WTC11 (cell line): ENCODE results near the gene ANO1. TPM values are rescaled to one million over a fixed set of nuclear protein-coding genes. Genes with fewer than 3 reads are reported as not detected.
"Not testable (repeated sequence)": the region's sequence is repeated elsewhere in the genome, so short reads cannot be mapped to it uniquely, and the experiment has no call there.

Experiments used
- ATAC-seq: fragments of 200-7000 bp; cut with Tn5 transposase; 2 replicates; pipeline ENCODE4 v1.10.0; 2021; ENCODE audit warnings: mild to moderate bottlenecking, moderate library complexity
- CTCF ChIA-PET: fragments of 300-600 bp; sonication (Branson Sonifier 250); formaldehyde crosslinking; loops from one replicate; lab custom pipeline; 2021; ENCODE audit warnings: antibody characterized with exemption; lab: Charles Lee
- POLR2A ChIA-PET: fragments of 350-600 bp; sonication (Branson Sonifier 250); formaldehyde crosslinking; loops from one replicate; lab custom pipeline; 2021; ENCODE audit warnings: antibody characterized with exemption; lab: Charles Lee
- DNase-seq: peaks from one replicate; pipeline ENCODE4 v3.0.0; 2021; ENCODE audit warnings: low spot score
- H3K27ac Mint-ChIP-seq: 2 replicates; pipeline ENCODE4 v1.8.0; 2021; ENCODE audit warnings: mixed read lengths
- H3K27me3 Mint-ChIP-seq: 2 replicates; pipeline ENCODE4 v1.8.0; 2021; ENCODE audit warnings: low read depth, mild to moderate bottlenecking, moderate library complexity, mixed read lengths
- H3K36me3 Mint-ChIP-seq: 2 replicates; pipeline ENCODE4 v1.8.0; 2021; ENCODE audit warnings: mixed read lengths
- H3K4me1 Mint-ChIP-seq: 2 replicates; pipeline ENCODE4 v1.8.0; 2022; ENCODE audit warnings: mixed read lengths
- H3K4me3 Mint-ChIP-seq: 2 replicates; pipeline ENCODE4 v1.8.0; 2021; ENCODE audit warnings: mild to moderate bottlenecking, moderate library complexity, mixed read lengths
- H3K9me3 Mint-ChIP-seq: 2 replicates; pipeline ENCODE4 v1.8.0; 2021; ENCODE audit warnings: mixed read lengths
- EMX1 ChIP-seq: fragments of 250-450 bp; sonication (Bioruptor Pico); IDR thresholded peaks from 2 replicates; pipeline ENCODE4 v1.8.0; 2021; ENCODE audit warnings: mild to moderate bottlenecking
- GABPB1 ChIP-seq: sonication (generic); formaldehyde crosslinking; IDR thresholded peaks from 2 replicates; pipeline ENCODE4 v1.8.1; 2023; ENCODE audit warnings: mild to moderate bottlenecking, missing genetic modification reagents
- GRHL2 ChIP-seq: fragments of 250-450 bp; sonication (Bioruptor Pico); IDR thresholded peaks from 2 replicates; pipeline ENCODE4 v1.8.0; 2022; ENCODE audit warnings: mild to moderate bottlenecking, moderate library complexity; ENCODE audit not compliant: insufficient replicate concordance, severe bottlenecking
- IRF2 ChIP-seq: sonication (generic); formaldehyde crosslinking; IDR thresholded peaks from 2 replicates; pipeline ENCODE4 v1.8.0; 2022; ENCODE audit warnings: low read depth, missing genetic modification reagents, borderline replicate concordance
- NFE2L1 ChIP-seq: sonication (generic); formaldehyde crosslinking; IDR thresholded peaks from 2 replicates; pipeline ENCODE4 v1.8.1; 2023; ENCODE audit warnings: missing genetic modification reagents
- OVOL2 ChIP-seq: fragments of 250-450 bp; sonication (Bioruptor Pico); IDR thresholded peaks from 2 replicates; pipeline ENCODE4 v1.9.0; 2021; ENCODE audit warnings: mild to moderate bottlenecking, borderline replicate concordance
- SP1 ChIP-seq: sonication (generic); formaldehyde crosslinking; conservative IDR thresholded peaks from 2 replicates; pipeline ENCODE4 v1.8.1; 2022; ENCODE audit warnings: missing genetic modification reagents
- TCF7 ChIP-seq: sonication (generic); formaldehyde crosslinking; IDR thresholded peaks from 2 replicates; pipeline ENCODE4 v1.8.0; 2022; ENCODE audit warnings: mild to moderate bottlenecking, low read depth, missing genetic modification reagents, moderate library complexity
- TEAD1 ChIP-seq: sonication (generic); formaldehyde crosslinking; IDR thresholded peaks from 2 replicates; pipeline ENCODE4 v1.8.0; 2022; ENCODE audit warnings: mild to moderate bottlenecking, missing genetic modification reagents
- TEAD4 ChIP-seq: sonication (generic); formaldehyde crosslinking; IDR thresholded peaks from 2 replicates; pipeline ENCODE4 v1.8.0; 2022; ENCODE audit warnings: mild to moderate bottlenecking, missing genetic modification reagents
- ZNF317 ChIP-seq: sonication (generic); formaldehyde crosslinking; IDR thresholded peaks from 2 replicates; pipeline ENCODE4 v1.8.1; 2023; ENCODE audit warnings: low read depth, mild to moderate bottlenecking, moderate library complexity, missing genetic modification reagents, borderline replicate concordance
- total RNA-seq: library from RNA; stranded (reverse); gene quantifications from 3 replicates; pipeline ENCODE4 v1.2.3, GENCODE V29; 2021
- TF ChIP-seq, protein P1 (sequence below): sonication (generic); formaldehyde crosslinking; IDR thresholded peaks from 2 replicates; pipeline ENCODE4 v1.8.1; 2023; ENCODE audit warnings: mild to moderate bottlenecking, missing genetic modification reagents, moderate library complexity
- TF ChIP-seq, protein P2 (sequence below): fragments of 250-450 bp; sonication (Bioruptor Pico); IDR thresholded peaks from 2 replicates; pipeline ENCODE4 v1.9.0; 2021; ENCODE audit warnings: mild to moderate bottlenecking
- TF ChIP-seq, protein P3 (sequence below): fragments of 250-450 bp; sonication (Bioruptor Pico); IDR thresholded peaks from 2 replicates; pipeline ENCODE4 v1.9.0; 2021; ENCODE audit warnings: mild to moderate bottlenecking, borderline replicate concordance
- TF ChIP-seq, protein P4 (sequence below): sonication (generic); formaldehyde crosslinking; IDR thresholded peaks from 2 replicates; pipeline ENCODE4 v1.8.1; 2023; ENCODE audit warnings: mild to moderate bottlenecking, missing genetic modification reagents
- TF ChIP-seq, protein P5 (sequence below): sonication (generic); formaldehyde crosslinking; conservative IDR thresholded peaks from 2 replicates; pipeline ENCODE4 v1.8.1; 2023; ENCODE audit warnings: mild to moderate bottlenecking, low read depth, missing genetic modification reagents, moderate library complexity

Gene ANO1
- total RNA-seq, 1 experiment from 2014 or later, result 4.1 TPM

DNA sequence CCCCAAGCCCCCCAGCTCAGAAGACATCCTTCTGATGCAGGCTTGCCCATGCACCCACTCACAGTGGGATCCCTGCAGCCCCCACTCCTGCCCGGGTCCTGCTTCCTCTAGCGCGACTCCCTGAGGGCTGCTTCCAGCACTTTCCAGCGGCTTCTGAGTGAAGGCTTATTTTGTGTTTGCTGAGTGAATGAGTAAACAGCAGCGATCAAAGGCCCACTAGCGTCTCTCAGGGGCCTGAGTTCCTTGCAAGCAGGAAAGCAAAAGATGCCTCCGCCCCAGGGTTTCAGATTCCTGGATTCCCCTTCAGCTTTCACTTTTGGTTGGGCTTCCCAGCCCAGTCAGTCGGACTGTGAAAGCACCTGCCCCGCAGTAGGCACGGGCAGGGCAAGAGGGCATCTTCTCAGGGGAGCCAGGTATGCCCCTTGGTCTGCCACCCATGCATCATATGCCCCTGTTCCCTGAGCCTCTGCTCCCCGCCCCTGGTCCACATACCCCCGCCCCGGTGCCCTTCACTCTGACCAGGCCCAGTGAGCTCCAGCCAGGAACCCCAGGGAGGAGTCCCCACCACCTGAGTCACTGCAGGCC is 134.2 kb downstream of the ANO1 start:
- H3K36me3 Mint-ChIP-seq, result peaks cover 15% of the 10 kb centered on the region
- DNase-seq (peak; percentile 49), ATAC-seq (peak; percentile 27)
- ChIA-PET CTCF (interaction anchor here (0.6 to 1.4 kb wide), 4 partner anchors 13 to 293 kb away, joined by 3 to 5 read pairs (median 4); no protein-coding TSS in a partner anchor), POLR2A (interaction anchor here (1.4 kb wide), 1 partner anchor 9 kb away, joined by 5 read pairs; the partner anchor contains the start of gene FADD)
- no peak for TF ChIP-seq OVOL2 (CRISPR knock-in tag)
- no peak for TF ChIP-seq IRF2 (CRISPR knock-in tag)
- TF ChIP-seq GABPB1 (CRISPR knock-in tag), result no peak
- 0 out of 2 replicates have a peak, but pooled peaks have one; percentile 39 for TF ChIP-seq SP1 (CRISPR knock-in tag)
- TF ChIP-seq, protein P1, sequence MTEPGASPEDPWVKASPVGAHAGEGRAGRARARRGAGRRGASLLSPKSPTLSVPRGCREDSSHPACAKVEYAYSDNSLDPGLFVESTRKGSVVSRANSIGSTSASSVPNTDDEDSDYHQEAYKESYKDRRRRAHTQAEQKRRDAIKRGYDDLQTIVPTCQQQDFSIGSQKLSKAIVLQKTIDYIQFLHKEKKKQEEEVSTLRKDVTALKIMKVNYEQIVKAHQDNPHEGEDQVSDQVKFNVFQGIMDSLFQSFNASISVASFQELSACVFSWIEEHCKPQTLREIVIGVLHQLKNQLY (CRISPR knock-in tag), result no peak
- H3K9me3 Mint-ChIP-seq, result 0 out of 2 replicates have a peak, but pooled peaks cover under 1% of the 10 kb centered on the region
- H3K27ac Mint-ChIP-seq, result peak overlapping the region; percentile 91
- H3K4me1 Mint-ChIP-seq, result peaks cover 46% of the 10 kb centered on the region
- no peak overlapping the region for H3K4me3 Mint-ChIP-seq
- 0 out of 2 replicates have a peak, but pooled peaks cover under 1% of the 10 kb centered on the region for H3K27me3 Mint-ChIP-seq

DNA sequence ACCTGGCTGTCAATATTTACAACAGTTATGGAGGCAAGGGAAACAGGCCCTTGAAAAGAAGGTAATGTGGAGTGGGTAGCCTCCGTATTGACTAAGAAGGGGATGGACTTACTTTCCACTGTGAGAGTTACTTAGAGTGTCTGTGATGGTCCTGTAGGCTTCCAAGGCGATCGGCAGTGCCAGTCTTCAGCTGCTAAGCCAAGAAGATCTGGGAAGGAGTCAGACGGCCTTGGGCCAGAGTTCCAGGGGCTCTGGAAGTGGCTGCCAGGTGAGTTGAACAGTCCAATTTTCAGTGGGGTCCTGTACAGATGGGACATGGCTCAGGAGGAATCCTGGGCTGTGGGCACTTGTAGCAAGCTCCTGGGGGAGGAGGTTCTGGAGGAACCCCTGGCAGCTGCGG is 139.3 kb downstream of the ANO1 start:
- Mint-ChIP-seq H3K9me3 (peaks cover 24% of the 10 kb centered on the region), H3K36me3 (peaks cover 38% of the 10 kb centered on the region), H3K4me1 (peaks cover 29% of the 10 kb centered on the region)
- H3K27me3 Mint-ChIP-seq, H3K27ac Mint-ChIP-seq, POLR2A ChIA-PET, DNase-seq, H3K4me3 Mint-ChIP-seq, ATAC-seq: not testable (repeated sequence)
- CTCF ChIA-PET, result interaction anchor here (1.1 kb wide), 1 partner anchor 8 kb away, joined by 3 read pairs; no protein-coding TSS in a partner anchor

DNA sequence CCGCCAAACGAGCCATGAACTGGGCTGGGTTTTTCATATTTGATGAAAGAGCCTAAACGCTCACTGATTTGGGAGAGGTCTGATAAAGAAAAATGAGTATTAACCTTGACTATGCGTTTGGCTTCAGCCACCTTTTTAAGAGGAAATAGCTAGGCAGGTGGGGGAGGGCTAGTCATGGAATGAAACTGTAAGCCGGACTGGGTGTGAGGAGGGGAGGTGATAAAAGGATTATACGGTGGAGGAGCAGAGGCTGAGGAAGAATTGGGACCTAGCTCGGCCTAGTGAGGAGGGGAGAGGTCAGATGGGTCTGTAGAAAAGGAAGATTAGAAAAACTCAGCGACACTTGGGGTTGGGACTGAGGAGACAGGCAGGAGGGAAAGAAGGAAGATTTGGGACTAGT is 140.0 kb downstream of the ANO1 start:
- Mint-ChIP-seq H3K4me1 (peaks cover 22% of the 10 kb centered on the region), H3K27ac (peak overlapping the region; percentile 14), H3K9me3 (peaks cover 24% of the 10 kb centered on the region), H3K36me3 (peaks cover 38% of the 10 kb centered on the region)
- CTCF ChIA-PET, result interaction anchor here (1.1 kb wide), 1 partner anchor 8 kb away, joined by 3 read pairs; no protein-coding TSS in a partner anchor
- POLR2A ChIA-PET, H3K4me3 Mint-ChIP-seq, DNase-seq, ATAC-seq, H3K27me3 Mint-ChIP-seq: not testable (repeated sequence)

DNA sequence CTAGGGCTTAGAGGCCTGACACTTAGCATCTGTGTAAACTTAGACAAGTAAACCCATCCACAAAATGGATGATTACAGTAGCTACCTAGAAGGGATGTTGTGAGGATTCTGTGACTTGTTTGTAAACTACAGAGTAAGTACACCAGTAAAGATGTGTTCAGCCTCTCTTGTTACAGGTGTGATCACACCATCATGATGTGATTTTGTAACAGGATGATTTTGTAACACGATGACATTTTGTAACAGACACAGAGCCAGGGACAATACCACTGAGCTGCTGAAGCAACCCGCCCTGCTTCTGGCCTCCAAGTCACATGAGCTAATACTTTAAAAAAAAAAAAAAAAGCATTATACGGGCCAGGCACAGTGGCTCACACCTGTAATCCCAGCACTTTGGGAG is 142.0 kb downstream of the ANO1 start:
- peaks cover 24% of the 10 kb centered on the region for H3K9me3 Mint-ChIP-seq
- H3K27ac Mint-ChIP-seq, result no peak overlapping the region
- ATAC-seq, result no peak
- peaks cover 18% of the 10 kb centered on the region for H3K4me1 Mint-ChIP-seq
- ChIA-PET CTCF (no interaction called here), POLR2A (no interaction called here)
- no peak overlapping the region for H3K4me3 Mint-ChIP-seq
- H3K36me3 Mint-ChIP-seq, result peaks cover 38% of the 10 kb centered on the region
- no peak for DNase-seq
- H3K27me3 Mint-ChIP-seq, result peaks cover 6% of the 10 kb centered on the region; the same call in 1 of the 2 replicates
- TF ChIP-seq, protein P2, sequence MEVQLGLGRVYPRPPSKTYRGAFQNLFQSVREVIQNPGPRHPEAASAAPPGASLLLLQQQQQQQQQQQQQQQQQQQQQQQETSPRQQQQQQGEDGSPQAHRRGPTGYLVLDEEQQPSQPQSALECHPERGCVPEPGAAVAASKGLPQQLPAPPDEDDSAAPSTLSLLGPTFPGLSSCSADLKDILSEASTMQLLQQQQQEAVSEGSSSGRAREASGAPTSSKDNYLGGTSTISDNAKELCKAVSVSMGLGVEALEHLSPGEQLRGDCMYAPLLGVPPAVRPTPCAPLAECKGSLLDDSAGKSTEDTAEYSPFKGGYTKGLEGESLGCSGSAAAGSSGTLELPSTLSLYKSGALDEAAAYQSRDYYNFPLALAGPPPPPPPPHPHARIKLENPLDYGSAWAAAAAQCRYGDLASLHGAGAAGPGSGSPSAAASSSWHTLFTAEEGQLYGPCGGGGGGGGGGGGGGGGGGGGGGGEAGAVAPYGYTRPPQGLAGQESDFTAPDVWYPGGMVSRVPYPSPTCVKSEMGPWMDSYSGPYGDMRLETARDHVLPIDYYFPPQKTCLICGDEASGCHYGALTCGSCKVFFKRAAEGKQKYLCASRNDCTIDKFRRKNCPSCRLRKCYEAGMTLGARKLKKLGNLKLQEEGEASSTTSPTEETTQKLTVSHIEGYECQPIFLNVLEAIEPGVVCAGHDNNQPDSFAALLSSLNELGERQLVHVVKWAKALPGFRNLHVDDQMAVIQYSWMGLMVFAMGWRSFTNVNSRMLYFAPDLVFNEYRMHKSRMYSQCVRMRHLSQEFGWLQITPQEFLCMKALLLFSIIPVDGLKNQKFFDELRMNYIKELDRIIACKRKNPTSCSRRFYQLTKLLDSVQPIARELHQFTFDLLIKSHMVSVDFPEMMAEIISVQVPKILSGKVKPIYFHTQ (CRISPR knock-in tag), result no peak
- TF ChIP-seq TEAD1 (CRISPR knock-in tag) (no peak), TEAD4 (CRISPR knock-in tag) (no peak), ZNF317 (CRISPR knock-in tag) (no peak), GRHL2 (CRISPR knock-in tag) (no peak), EMX1 (CRISPR knock-in tag) (no peak), TCF7 (CRISPR knock-in tag) (no peak), NFE2L1 (CRISPR knock-in tag) (no peak)
- TF ChIP-seq, protein P3, sequence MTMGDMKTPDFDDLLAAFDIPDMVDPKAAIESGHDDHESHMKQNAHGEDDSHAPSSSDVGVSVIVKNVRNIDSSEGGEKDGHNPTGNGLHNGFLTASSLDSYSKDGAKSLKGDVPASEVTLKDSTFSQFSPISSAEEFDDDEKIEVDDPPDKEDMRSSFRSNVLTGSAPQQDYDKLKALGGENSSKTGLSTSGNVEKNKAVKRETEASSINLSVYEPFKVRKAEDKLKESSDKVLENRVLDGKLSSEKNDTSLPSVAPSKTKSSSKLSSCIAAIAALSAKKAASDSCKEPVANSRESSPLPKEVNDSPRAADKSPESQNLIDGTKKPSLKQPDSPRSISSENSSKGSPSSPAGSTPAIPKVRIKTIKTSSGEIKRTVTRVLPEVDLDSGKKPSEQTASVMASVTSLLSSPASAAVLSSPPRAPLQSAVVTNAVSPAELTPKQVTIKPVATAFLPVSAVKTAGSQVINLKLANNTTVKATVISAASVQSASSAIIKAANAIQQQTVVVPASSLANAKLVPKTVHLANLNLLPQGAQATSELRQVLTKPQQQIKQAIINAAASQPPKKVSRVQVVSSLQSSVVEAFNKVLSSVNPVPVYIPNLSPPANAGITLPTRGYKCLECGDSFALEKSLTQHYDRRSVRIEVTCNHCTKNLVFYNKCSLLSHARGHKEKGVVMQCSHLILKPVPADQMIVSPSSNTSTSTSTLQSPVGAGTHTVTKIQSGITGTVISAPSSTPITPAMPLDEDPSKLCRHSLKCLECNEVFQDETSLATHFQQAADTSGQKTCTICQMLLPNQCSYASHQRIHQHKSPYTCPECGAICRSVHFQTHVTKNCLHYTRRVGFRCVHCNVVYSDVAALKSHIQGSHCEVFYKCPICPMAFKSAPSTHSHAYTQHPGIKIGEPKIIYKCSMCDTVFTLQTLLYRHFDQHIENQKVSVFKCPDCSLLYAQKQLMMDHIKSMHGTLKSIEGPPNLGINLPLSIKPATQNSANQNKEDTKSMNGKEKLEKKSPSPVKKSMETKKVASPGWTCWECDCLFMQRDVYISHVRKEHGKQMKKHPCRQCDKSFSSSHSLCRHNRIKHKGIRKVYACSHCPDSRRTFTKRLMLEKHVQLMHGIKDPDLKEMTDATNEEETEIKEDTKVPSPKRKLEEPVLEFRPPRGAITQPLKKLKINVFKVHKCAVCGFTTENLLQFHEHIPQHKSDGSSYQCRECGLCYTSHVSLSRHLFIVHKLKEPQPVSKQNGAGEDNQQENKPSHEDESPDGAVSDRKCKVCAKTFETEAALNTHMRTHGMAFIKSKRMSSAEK, result no peak
- TF ChIP-seq, protein P4, sequence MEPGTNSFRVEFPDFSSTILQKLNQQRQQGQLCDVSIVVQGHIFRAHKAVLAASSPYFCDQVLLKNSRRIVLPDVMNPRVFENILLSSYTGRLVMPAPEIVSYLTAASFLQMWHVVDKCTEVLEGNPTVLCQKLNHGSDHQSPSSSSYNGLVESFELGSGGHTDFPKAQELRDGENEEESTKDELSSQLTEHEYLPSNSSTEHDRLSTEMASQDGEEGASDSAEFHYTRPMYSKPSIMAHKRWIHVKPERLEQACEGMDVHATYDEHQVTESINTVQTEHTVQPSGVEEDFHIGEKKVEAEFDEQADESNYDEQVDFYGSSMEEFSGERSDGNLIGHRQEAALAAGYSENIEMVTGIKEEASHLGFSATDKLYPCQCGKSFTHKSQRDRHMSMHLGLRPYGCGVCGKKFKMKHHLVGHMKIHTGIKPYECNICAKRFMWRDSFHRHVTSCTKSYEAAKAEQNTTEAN (CRISPR knock-in tag), result no peak
- TF ChIP-seq, protein P5, sequence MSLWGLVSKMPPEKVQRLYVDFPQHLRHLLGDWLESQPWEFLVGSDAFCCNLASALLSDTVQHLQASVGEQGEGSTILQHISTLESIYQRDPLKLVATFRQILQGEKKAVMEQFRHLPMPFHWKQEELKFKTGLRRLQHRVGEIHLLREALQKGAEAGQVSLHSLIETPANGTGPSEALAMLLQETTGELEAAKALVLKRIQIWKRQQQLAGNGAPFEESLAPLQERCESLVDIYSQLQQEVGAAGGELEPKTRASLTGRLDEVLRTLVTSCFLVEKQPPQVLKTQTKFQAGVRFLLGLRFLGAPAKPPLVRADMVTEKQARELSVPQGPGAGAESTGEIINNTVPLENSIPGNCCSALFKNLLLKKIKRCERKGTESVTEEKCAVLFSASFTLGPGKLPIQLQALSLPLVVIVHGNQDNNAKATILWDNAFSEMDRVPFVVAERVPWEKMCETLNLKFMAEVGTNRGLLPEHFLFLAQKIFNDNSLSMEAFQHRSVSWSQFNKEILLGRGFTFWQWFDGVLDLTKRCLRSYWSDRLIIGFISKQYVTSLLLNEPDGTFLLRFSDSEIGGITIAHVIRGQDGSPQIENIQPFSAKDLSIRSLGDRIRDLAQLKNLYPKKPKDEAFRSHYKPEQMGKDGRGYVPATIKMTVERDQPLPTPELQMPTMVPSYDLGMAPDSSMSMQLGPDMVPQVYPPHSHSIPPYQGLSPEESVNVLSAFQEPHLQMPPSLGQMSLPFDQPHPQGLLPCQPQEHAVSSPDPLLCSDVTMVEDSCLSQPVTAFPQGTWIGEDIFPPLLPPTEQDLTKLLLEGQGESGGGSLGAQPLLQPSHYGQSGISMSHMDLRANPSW (CRISPR knock-in tag), result no peak
